ENCODE data around the gene FADS1.
A peak's percentile ranks its signal among the peaks of the same experiment; 100 is the strongest.

FADS1 gene

GRCh38 chr11:61794579-61794978 lies 22.2 kb downstream of the FADS1 start:
- no peak for ATAC-seq
- TF ChIP-seq TOX (CRISPR knock-in tag; IDR thresholded peaks at IDR 0.05; ENCODE audit: borderline replicate concordance) (no peak), ZC3H10 (CRISPR knock-in tag; IDR thresholded peaks at IDR 0.05) (no peak), ZFP3 (CRISPR knock-in tag; IDR thresholded peaks at IDR 0.05) (no peak), ESRRG (CRISPR knock-in tag; IDR thresholded peaks at IDR 0.05) (no peak), TCF4 (CRISPR knock-in tag; IDR thresholded peaks at IDR 0.05; ENCODE audit: borderline replicate concordance) (no peak), ZNF565 (CRISPR knock-in tag; conservative IDR thresholded peaks at IDR 0.05; ENCODE audit: low read depth) (no peak), ZNF8 (CRISPR knock-in tag; IDR thresholded peaks at IDR 0.05) (no peak), PPARA (CRISPR knock-in tag; IDR thresholded peaks at IDR 0.05; ENCODE audit: borderline replicate concordance) (no peak), RARB (CRISPR knock-in tag; IDR thresholded peaks at IDR 0.05) (no peak), ISL1 (CRISPR knock-in tag; IDR thresholded peaks at IDR 0.05) (no peak)

GRCh38 chr11:61793829-61794204 lies 23.0 kb downstream of the FADS1 start:
- TF ChIP-seq ZFP30 (CRISPR knock-in tag; IDR thresholded peaks at IDR 0.05) = no peak
- TF ChIP-seq ARNTL (CRISPR knock-in tag; IDR thresholded peaks at IDR 0.05; ENCODE audit: borderline replicate concordance, low read depth) = no peak
- TF ChIP-seq PPARA (CRISPR knock-in tag; IDR thresholded peaks at IDR 0.05; ENCODE audit: borderline replicate concordance) = no peak
- TF ChIP-seq BACH2 (CRISPR knock-in tag; IDR thresholded peaks at IDR 0.05; ENCODE audit: borderline replicate concordance) = no peak
- no peak for TF ChIP-seq CREB5 (CRISPR knock-in tag; IDR thresholded peaks at IDR 0.05; ENCODE audit: low read depth)
- TF ChIP-seq CSDC2 (CRISPR knock-in tag; IDR thresholded peaks at IDR 0.05) = no peak
- TF ChIP-seq TOX (CRISPR knock-in tag; IDR thresholded peaks at IDR 0.05; ENCODE audit: borderline replicate concordance) = no peak
- no peak for TF ChIP-seq TCF4 (CRISPR knock-in tag; IDR thresholded peaks at IDR 0.05; ENCODE audit: borderline replicate concordance)
- ATAC-seq = no peak

- ATAC-seq = peak; percentile 37
- TF ChIP-seq ZNF565 (CRISPR knock-in tag; conservative IDR thresholded peaks at IDR 0.05; ENCODE audit: low read depth) = no peak
- TF ChIP-seq PPARA (CRISPR knock-in tag; IDR thresholded peaks at IDR 0.05; ENCODE audit: borderline replicate concordance) = no peak
- no peak for TF ChIP-seq ZNF70 (CRISPR knock-in tag; IDR thresholded peaks at IDR 0.05)
- no peak for TF ChIP-seq ZFP3 (CRISPR knock-in tag; IDR thresholded peaks at IDR 0.05)
- TF ChIP-seq RARB (CRISPR knock-in tag; IDR thresholded peaks at IDR 0.05) = no peak
- TF ChIP-seq TCF4 (CRISPR knock-in tag; IDR thresholded peaks at IDR 0.05; ENCODE audit: borderline replicate concordance) = no peak
- TF ChIP-seq ZC3H10 (CRISPR knock-in tag; IDR thresholded peaks at IDR 0.05) = no peak
These were observed 23.5 kb downstream of the FADS1 start for GRCh38 chr11:61793083-61793828.

GRCh38 chr11:61792310-61793082 lies 24.3 kb downstream of the FADS1 start, which contains the start of the genes FEN1 and TMEM258:
TSS of gene FEN1 (plus strand) at chr11:61792911. CDS start at chr11:61795362, 2,451 bp downstream.
TSS of gene TMEM258 (minus strand) at chr11:61792599. CDS start at chr11:61792558, 41 bp downstream.
- TF ChIP-seq POU6F1 (CRISPR knock-in tag; IDR thresholded peaks at IDR 0.05; ENCODE audit: borderline replicate concordance, low read depth) (no peak), RARB (CRISPR knock-in tag; IDR thresholded peaks at IDR 0.05) (no peak), OSR1 (CRISPR knock-in tag; IDR thresholded peaks at IDR 0.05) (no peak), ESRRG (CRISPR knock-in tag; IDR thresholded peaks at IDR 0.05) (no peak), ARNTL (CRISPR knock-in tag; IDR thresholded peaks at IDR 0.05; ENCODE audit: borderline replicate concordance, low read depth) (no peak), TCF4 (CRISPR knock-in tag; IDR thresholded peaks at IDR 0.05; ENCODE audit: borderline replicate concordance) (no peak), ZFP30 (CRISPR knock-in tag; IDR thresholded peaks at IDR 0.05) (no peak), ZFP3 (CRISPR knock-in tag; IDR thresholded peaks at IDR 0.05) (no peak)

GRCh38 chr11:61791737-61792309 lies 25.0 kb downstream of the FADS1 start:
- peak; percentile 71 for ATAC-seq
- no peak for TF ChIP-seq CSDC2 (CRISPR knock-in tag; IDR thresholded peaks at IDR 0.05)
- peak; percentile 59; the same call in 1 of the 2 replicates for TF ChIP-seq TSHZ2 (CRISPR knock-in tag; IDR thresholded peaks at IDR 0.05)
- TF ChIP-seq ZFP3 (CRISPR knock-in tag; IDR thresholded peaks at IDR 0.05) = peak; percentile 93
- peak; percentile 11; the same call in 1 of the 2 replicates for TF ChIP-seq CSRNP3 (CRISPR knock-in tag; IDR thresholded peaks at IDR 0.05)

More at GRCh38 chr11:61792310-61793082, 24.3 kb downstream of the FADS1 start, which contains the start of the genes FEN1 and TMEM258:
- ATAC-seq = peak; percentile 92

Measured in SK-N-SH treated with all-trans-retinoic acid at 6 μM for 48 hours (cell line).